ENCODE results near the gene ABCC6. TPM values are rescaled to one million over a fixed set of nuclear protein-coding genes. Genes with fewer than 3 reads are reported as not detected.
"Not testable (repeated sequence)": the region's sequence is repeated elsewhere in the genome, so short reads cannot be mapped to it uniquely, and the experiment has no call there.

Gene ABCC6
- total and polyA plus RNA-seq, 2 donors from 2014 or later: 7.5 to 54.5 TPM

DNA sequence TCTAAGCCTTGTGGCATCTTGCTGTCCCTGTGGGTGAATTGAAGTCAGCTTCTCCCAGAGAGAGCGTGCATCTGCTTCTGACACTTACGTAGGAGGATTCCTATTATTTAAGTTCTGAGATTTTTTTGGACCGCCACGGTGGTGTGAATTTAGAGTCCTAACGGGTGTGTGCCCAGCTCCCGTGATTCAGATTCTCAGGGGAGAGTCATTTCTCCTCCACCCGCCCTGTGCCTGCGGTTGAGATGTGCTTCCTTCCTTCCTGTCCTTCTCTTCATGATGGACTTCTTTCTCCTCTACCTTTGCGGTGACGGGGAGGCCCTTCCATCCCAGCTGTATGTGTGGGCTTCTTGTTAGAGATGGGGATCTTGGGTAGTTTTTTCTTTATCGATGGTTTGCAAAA lies 20.6 kb upstream of the ABCC6 start:
- H3K27ac ChIP-seq (ENCODE audit: low read depth in 2 of 2, low read length in 2 of 2); H3K9me3 ChIP-seq (ENCODE audit: control insufficient read depth in 2 of 3, insufficient read depth in 1 of 3, low read length in 3 of 3); DNase-seq; H3K36me3 ChIP-seq (ENCODE audit: control insufficient read depth in 2 of 3, insufficient read depth in 3 of 3, low read length in 3 of 3); H3K4me1 ChIP-seq (ENCODE audit: control insufficient read depth in 2 of 3, insufficient read depth in 2 of 3, low read depth in 1 of 3, low read length in 3 of 3); H3K9ac ChIP-seq (ENCODE audit: low read length in 3 of 3); H3K27me3 ChIP-seq (ENCODE audit: control insufficient read depth, insufficient read depth, low read length); intact Hi-C loops (cut with DNase I); FAIRE-seq; H3K4me3 ChIP-seq (ENCODE audit: low read length in 3 of 3): not testable (repeated sequence)

DNA sequence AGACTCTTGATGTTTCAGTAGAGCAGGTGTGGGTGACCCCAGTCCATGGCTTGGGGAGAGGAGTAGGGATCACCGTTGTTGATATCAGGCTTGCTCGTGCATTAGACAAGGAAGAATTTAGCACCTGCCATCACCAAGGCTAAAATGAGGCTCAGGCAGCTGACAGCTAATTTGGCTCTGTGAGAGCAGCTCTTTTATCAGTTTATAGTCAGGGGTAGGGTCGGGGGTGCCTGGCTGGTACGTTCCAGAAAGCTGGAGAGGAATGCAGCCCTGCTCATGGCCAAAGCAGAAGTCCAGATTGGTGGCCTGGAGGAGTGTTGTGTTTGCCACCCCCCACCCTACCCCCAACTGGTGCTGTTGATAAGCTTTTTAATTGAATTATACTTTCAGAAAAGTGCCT lies 17.4 kb upstream of the ABCC6 start:
- DNase-seq; H3K27ac ChIP-seq (ENCODE audit: low read depth in 2 of 2, low read length in 2 of 2); H3K4me1 ChIP-seq (ENCODE audit: control insufficient read depth in 2 of 3, insufficient read depth in 2 of 3, low read depth in 1 of 3, low read length in 3 of 3); H3K9ac ChIP-seq (ENCODE audit: low read length in 3 of 3); H3K27me3 ChIP-seq (ENCODE audit: control insufficient read depth, insufficient read depth, low read length); H3K4me3 ChIP-seq (ENCODE audit: low read length in 3 of 3); intact Hi-C loops (cut with DNase I); H3K36me3 ChIP-seq (ENCODE audit: control insufficient read depth in 2 of 3, insufficient read depth in 3 of 3, low read length in 3 of 3); H3K9me3 ChIP-seq (ENCODE audit: control insufficient read depth in 2 of 3, insufficient read depth in 1 of 3, low read length in 3 of 3); FAIRE-seq: not testable (repeated sequence)

DNA sequence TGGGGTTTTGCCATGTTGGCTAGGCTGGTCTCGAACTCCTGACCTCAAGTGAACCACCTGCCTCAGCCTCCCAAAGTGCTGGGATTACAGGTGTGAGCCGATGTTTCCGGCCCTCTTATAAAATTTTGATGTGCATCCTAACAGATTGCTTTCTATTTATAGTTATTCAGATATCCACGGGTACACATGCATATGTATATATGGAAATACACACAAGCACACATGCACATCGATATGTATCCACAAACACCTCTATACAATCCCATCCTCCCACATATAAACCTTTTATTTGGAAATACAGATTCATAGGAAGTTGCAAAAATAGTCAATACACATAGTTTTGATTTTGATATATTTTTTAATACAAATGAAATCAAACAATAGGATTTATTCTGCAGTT lies 14.4 kb upstream of the ABCC6 start:
- H3K27me3 ChIP-seq (ENCODE audit: control insufficient read depth, insufficient read depth, low read length); H3K4me3 ChIP-seq (ENCODE audit: low read length in 3 of 3); H3K9me3 ChIP-seq (ENCODE audit: control insufficient read depth in 2 of 3, insufficient read depth in 1 of 3, low read length in 3 of 3); H3K9ac ChIP-seq (ENCODE audit: low read length in 3 of 3); DNase-seq; H3K27ac ChIP-seq (ENCODE audit: low read depth in 2 of 2, low read length in 2 of 2); FAIRE-seq; intact Hi-C loops (cut with DNase I); H3K4me1 ChIP-seq (ENCODE audit: control insufficient read depth in 2 of 3, insufficient read depth in 2 of 3, low read depth in 1 of 3, low read length in 3 of 3); H3K36me3 ChIP-seq (ENCODE audit: control insufficient read depth in 2 of 3, insufficient read depth in 3 of 3, low read length in 3 of 3): not testable (repeated sequence)

DNA sequence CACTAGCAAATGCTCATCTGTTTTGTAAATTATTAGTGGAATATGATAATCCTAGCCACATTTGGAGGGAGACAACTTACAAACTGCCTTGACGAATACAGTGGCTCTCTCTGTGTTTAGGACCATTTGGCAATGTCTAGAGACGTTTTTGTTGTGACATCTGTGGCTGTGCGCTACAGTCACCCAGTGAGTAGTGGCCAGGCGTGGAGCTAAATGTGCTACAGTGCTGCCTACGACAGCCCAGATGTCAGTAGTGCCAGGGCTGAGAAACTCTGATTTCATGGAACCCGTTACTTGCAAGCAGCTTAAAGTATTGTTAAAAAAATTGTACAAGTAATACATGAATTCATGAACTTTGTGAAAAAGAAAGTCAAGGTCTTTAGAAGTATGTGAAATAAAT lies 13.8 kb upstream of the ABCC6 start:
- H3K4me1 ChIP-seq (ENCODE audit: control insufficient read depth in 2 of 3, insufficient read depth in 2 of 3, low read depth in 1 of 3, low read length in 3 of 3); H3K36me3 ChIP-seq (ENCODE audit: control insufficient read depth in 2 of 3, insufficient read depth in 3 of 3, low read length in 3 of 3); intact Hi-C loops (cut with DNase I); H3K4me3 ChIP-seq (ENCODE audit: low read length in 3 of 3); H3K9me3 ChIP-seq (ENCODE audit: control insufficient read depth in 2 of 3, insufficient read depth in 1 of 3, low read length in 3 of 3); FAIRE-seq; H3K9ac ChIP-seq (ENCODE audit: low read length in 3 of 3); H3K27ac ChIP-seq (ENCODE audit: low read depth in 2 of 2, low read length in 2 of 2); DNase-seq; H3K27me3 ChIP-seq (ENCODE audit: control insufficient read depth, insufficient read depth, low read length): not testable (repeated sequence)

DNA sequence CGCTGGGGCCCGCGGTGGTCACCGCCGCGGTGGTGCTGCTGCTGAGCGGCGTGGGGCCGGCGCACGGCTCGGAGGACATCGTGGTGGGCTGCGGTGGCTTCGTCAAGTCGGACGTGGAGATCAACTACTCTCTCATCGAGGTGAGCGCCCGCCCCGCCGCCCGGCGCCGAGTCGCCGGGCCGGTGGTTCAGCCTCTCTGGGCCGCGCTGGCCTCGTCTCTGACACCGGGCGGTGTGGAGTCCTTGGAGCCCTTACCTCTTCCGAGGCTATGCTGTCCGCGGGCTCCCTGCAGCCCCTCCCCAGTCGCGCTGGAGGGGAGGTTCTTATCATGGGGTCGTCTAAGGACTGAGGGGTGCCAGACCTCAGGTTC lies 9.4 kb upstream of the ABCC6 start:
- H3K9ac ChIP-seq (ENCODE audit: low read length in 3 of 3); intact Hi-C loops (cut with DNase I); H3K27me3 ChIP-seq (ENCODE audit: control insufficient read depth, insufficient read depth, low read length); H3K36me3 ChIP-seq (ENCODE audit: control insufficient read depth in 2 of 3, insufficient read depth in 3 of 3, low read length in 3 of 3); H3K9me3 ChIP-seq (ENCODE audit: control insufficient read depth in 2 of 3, insufficient read depth in 1 of 3, low read length in 3 of 3); FAIRE-seq; H3K4me1 ChIP-seq (ENCODE audit: control insufficient read depth in 2 of 3, insufficient read depth in 2 of 3, low read depth in 1 of 3, low read length in 3 of 3); DNase-seq; H3K27ac ChIP-seq (ENCODE audit: low read depth in 2 of 2, low read length in 2 of 2); H3K4me3 ChIP-seq (ENCODE audit: low read length in 3 of 3): not testable (repeated sequence)

DNA sequence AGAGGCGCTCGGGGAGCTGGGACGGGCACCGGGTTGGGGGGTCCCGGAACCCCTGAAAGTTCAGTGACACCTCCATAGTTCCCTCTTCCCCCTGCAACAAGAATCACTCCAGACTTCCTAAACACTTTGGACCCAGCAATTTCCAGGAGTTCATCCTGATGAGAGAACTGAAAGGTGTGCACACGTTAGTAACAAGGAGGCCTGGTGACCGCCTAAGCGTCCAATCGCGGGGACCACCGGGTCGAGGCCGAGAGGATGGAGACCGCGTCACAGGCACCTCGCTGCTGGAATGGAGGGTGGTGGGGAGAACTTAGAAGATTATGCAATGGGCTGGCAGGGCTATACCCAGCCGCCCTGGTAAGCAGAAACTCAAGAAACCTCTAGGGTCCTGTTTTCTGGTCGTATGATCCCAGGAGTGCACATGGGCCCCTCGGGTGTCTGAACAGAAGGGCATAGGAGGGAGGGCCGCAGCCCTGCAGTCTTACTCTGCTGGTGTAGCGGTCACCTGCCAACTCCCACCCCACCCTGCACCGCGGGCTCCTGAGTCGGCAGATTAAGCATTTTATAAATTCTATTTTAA lies 458 bp upstream of the ABCC6 start:
- H3K9me3 ChIP-seq (ENCODE audit: control insufficient read depth in 2 of 3, insufficient read depth in 1 of 3, low read length in 3 of 3); H3K36me3 ChIP-seq (ENCODE audit: control insufficient read depth in 2 of 3, insufficient read depth in 3 of 3, low read length in 3 of 3); H3K9ac ChIP-seq (ENCODE audit: low read length in 3 of 3); H3K4me3 ChIP-seq (ENCODE audit: low read length in 3 of 3); H3K27me3 ChIP-seq (ENCODE audit: control insufficient read depth, insufficient read depth, low read length); intact Hi-C loops (cut with DNase I); H3K4me1 ChIP-seq (ENCODE audit: control insufficient read depth in 2 of 3, insufficient read depth in 2 of 3, low read depth in 1 of 3, low read length in 3 of 3); DNase-seq; H3K27ac ChIP-seq (ENCODE audit: low read depth in 2 of 2, low read length in 2 of 2); FAIRE-seq: not testable (repeated sequence)

DNA sequence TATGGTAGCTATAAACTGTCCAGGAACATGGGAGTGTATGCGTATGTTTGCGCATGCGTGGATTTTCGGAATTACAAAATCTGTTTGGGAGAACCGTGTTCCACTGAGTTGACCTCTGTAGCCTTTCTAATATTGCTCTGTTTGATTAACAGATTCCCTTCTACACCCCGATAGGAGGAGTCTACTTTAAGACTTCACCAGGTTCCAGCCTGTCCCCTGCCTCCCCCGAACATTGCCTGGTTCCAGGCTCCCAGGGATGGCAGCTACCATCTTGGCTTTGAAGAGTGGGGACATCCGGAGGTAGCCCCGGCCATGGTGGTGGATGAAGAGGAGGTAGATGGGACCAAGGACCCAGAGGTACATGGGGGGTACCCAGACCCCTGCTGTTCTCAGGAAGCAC lies 1.9 kb downstream of the ABCC6 start:
- H3K27me3 ChIP-seq (ENCODE audit: control insufficient read depth, insufficient read depth, low read length); H3K36me3 ChIP-seq (ENCODE audit: control insufficient read depth in 2 of 3, insufficient read depth in 3 of 3, low read length in 3 of 3); H3K9me3 ChIP-seq (ENCODE audit: control insufficient read depth in 2 of 3, insufficient read depth in 1 of 3, low read length in 3 of 3); H3K27ac ChIP-seq (ENCODE audit: low read depth in 2 of 2, low read length in 2 of 2); FAIRE-seq; H3K4me3 ChIP-seq (ENCODE audit: low read length in 3 of 3); intact Hi-C loops (cut with DNase I); H3K4me1 ChIP-seq (ENCODE audit: control insufficient read depth in 2 of 3, insufficient read depth in 2 of 3, low read depth in 1 of 3, low read length in 3 of 3); H3K9ac ChIP-seq (ENCODE audit: low read length in 3 of 3): not testable (repeated sequence)
- DNase-seq: peak in 1 of 5 donors; percentile 43

DNA sequence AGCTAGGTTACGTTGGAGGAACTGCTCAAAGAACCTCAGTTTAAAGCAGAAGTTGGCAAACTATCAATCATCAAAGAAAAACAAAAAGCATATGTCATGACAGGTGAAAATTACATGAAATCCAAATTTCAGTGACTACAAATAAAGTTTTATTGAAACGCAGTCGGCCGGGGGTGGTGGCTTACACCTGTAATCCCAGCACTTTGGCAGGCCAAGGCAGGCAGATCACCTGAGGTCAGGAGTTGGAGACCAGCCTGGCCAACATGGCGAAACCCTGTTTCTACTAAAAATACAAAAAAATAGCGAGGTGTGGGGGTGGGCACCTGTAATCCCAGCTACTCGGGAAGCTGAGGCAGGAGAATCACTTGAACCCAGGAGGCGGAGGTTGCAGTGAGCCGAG lies 2.8 kb downstream of the ABCC6 start:
- H3K9ac ChIP-seq (ENCODE audit: low read length in 3 of 3); intact Hi-C loops (cut with DNase I); H3K9me3 ChIP-seq (ENCODE audit: control insufficient read depth in 2 of 3, insufficient read depth in 1 of 3, low read length in 3 of 3); H3K27ac ChIP-seq (ENCODE audit: low read depth in 2 of 2, low read length in 2 of 2); H3K27me3 ChIP-seq (ENCODE audit: control insufficient read depth, insufficient read depth, low read length); H3K36me3 ChIP-seq (ENCODE audit: control insufficient read depth in 2 of 3, insufficient read depth in 3 of 3, low read length in 3 of 3); DNase-seq; H3K4me1 ChIP-seq (ENCODE audit: control insufficient read depth in 2 of 3, insufficient read depth in 2 of 3, low read depth in 1 of 3, low read length in 3 of 3); H3K4me3 ChIP-seq (ENCODE audit: low read length in 3 of 3); FAIRE-seq: not testable (repeated sequence)

DNA sequence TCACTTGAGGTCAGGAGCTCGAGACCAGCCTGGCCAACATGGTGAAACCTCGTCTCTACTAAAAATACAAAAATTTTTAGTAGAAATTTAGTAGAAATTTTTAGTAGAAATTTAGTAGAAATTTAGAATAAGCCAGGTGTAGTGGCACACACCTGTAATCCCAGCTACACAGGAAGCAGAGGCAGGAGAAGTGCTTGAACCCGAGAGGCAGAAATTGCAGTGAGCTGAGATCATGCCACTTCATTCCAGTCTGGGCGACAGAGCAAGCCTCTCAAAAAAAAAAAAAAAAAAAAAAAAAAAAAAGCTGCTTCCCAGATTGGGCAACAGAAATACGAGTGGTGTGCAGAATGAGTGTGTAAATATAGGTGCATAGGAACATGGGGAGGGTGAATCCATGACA lies 4.5 kb downstream of the ABCC6 start:
- H3K36me3 ChIP-seq (ENCODE audit: control insufficient read depth in 2 of 3, insufficient read depth in 3 of 3, low read length in 3 of 3); FAIRE-seq; H3K27me3 ChIP-seq (ENCODE audit: control insufficient read depth, insufficient read depth, low read length); H3K27ac ChIP-seq (ENCODE audit: low read depth in 2 of 2, low read length in 2 of 2); DNase-seq; intact Hi-C loops (cut with DNase I); H3K4me1 ChIP-seq (ENCODE audit: control insufficient read depth in 2 of 3, insufficient read depth in 2 of 3, low read depth in 1 of 3, low read length in 3 of 3); H3K9ac ChIP-seq (ENCODE audit: low read length in 3 of 3); H3K9me3 ChIP-seq (ENCODE audit: control insufficient read depth in 2 of 3, insufficient read depth in 1 of 3, low read length in 3 of 3); H3K4me3 ChIP-seq (ENCODE audit: low read length in 3 of 3): not testable (repeated sequence)

Measured in kidney (tissue), 11 donors.